ENCODE results near the gene PTH1R.
A peak's percentile ranks its signal among the peaks of the same experiment; 100 is the strongest.

The PTH1R gene

DNA sequence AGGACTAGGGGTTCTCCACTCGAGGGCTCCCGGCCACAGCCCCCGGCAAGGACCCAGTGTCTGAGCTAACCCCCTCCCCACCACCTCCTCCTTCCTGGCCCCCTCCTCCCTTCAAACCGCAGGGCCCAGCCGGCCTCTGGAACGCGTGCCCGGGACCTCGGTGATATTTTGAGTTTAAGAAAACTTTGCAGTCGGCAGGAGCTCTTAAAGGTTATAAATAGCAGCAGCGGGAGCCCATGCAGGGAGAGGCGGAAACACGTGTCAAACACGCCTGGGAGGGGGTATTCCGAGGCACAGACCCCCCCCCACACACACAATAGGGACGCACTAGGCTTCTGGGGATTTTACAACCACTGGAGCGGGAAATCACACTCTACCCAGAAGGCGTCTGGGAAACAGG lies 3.1 kb upstream of the PTH1R start:
- no peak for DNase-seq (ENCODE audit: low read depth)
- no peak overlapping the region for H3K4me3 ChIP-seq (ENCODE audit: control insufficient read depth, low read depth, low read length)
- TF ChIP-seq, protein P1, sequence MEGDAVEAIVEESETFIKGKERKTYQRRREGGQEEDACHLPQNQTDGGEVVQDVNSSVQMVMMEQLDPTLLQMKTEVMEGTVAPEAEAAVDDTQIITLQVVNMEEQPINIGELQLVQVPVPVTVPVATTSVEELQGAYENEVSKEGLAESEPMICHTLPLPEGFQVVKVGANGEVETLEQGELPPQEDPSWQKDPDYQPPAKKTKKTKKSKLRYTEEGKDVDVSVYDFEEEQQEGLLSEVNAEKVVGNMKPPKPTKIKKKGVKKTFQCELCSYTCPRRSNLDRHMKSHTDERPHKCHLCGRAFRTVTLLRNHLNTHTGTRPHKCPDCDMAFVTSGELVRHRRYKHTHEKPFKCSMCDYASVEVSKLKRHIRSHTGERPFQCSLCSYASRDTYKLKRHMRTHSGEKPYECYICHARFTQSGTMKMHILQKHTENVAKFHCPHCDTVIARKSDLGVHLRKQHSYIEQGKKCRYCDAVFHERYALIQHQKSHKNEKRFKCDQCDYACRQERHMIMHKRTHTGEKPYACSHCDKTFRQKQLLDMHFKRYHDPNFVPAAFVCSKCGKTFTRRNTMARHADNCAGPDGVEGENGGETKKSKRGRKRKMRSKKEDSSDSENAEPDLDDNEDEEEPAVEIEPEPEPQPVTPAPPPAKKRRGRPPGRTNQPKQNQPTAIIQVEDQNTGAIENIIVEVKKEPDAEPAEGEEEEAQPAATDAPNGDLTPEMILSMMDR (conservative IDR thresholded peaks at IDR 0.05; ENCODE audit: control insufficient read depth, insufficient read depth, low read depth, low read length): no peak

DNA sequence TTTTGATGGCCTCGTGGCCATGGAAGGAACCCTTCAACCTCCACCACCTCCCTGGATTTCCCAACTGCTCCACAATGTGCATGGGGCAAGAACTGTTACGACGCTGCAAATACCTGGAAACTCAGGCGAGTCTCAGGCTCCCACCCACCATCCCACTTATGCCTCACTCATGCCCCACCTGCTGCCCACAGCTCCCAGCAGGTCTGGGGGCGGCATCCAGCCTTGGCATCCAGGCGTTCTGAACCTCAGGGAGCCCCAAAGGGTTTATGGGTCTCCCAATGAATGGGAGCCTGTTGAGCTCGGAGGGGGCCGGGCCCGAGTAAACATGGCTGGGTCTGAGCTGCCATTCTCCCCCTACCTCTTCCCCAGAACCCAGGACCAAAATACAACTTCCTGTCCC lies 2.0 kb upstream of the PTH1R start:
- no peak for DNase-seq (ENCODE audit: low read depth)
- TF ChIP-seq, protein P1 (conservative IDR thresholded peaks at IDR 0.05; ENCODE audit: control insufficient read depth, insufficient read depth, low read depth, low read length): no peak
- H3K4me3 ChIP-seq (ENCODE audit: control insufficient read depth, low read depth, low read length): no peak overlapping the region

DNA sequence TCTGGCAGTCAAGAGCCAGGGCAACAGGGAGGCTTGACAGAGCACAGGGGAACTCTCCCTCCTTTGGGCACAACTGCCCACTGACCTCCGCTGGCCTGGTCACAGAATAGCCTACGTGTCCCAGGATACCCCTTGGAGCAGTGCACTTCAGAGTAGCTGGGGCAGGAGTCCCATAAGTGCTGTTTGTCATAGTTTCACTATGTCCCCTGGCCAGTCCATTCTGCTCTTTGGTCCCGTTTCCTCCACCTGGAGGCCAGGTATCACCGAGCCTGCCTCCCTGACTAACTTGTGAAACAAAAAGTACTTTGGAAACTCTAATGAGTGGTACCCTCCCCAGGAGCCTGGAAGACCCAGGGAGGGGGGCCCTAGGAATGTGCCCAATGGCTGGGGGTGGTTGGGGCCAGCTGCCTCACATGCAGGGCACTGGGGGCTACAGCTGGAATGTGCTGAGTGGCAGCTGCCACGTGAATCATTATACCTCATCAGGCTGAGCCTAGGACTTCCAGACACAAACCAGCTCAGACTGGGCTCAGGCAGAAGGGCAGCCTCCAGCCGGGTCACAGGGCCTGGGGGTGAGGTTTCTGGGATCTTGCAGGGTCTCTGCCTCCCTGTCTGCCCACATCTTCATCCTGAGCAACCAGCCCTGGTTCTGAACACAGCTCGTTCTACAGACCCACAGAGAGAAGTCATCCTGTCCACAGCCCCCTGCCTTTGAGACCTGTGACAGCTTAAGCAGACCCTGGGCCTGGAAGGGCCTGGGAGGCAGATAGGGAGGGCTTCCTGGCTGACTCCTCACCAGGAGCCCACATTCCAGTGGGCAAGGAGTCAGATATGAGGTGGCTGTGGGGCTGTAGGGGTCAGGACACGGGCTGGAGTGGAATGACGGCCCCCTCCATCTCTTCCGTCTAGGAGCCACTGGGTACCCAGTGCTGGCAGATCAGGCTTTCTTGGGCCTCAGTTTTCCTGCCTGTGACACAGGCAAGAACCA lies 914 bp upstream of the PTH1R start:
- DNase-seq (ENCODE audit: low read depth): no peak
- no peak overlapping the region for H3K4me3 ChIP-seq (ENCODE audit: control insufficient read depth, low read depth, low read length)
- TF ChIP-seq, protein P1 (conservative IDR thresholded peaks at IDR 0.05; ENCODE audit: control insufficient read depth, insufficient read depth, low read depth, low read length): no peak

DNA sequence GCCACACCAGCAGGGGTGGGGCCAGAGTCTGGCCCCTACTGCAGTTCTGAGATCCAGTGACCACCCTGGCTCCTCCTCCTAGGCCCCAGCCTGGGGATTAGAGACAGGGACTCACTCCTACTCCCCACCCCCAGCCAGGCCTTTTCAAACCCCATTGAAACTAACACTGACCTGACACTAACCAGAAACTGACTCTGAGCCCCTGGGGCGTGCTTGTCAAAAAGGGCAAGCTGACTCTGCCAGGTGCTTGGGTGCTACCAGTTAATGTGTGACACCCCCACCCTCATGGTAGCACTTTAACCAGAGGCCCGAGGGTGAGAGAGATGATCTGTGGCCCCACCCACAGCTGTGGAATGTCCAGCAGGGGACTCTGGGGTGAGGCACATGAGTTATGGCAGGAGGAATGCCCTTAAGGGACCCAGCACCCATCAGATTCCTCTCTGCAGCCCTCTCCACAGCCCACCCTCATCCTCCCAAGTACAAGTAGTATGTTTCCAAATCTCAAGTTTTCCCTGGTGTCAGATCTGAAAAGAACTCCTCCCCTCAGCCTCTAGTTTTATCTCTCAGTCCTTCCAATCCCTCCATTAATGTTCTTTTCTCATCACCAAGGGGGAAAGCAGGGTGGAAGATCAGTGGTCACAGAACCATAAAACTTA lies 1.4 kb downstream of the PTH1R start:
- no peak for DNase-seq (ENCODE audit: low read depth)
- TF ChIP-seq, protein P1 (conservative IDR thresholded peaks at IDR 0.05; ENCODE audit: control insufficient read depth, insufficient read depth, low read depth, low read length): no peak
- no peak overlapping the region for H3K4me3 ChIP-seq (ENCODE audit: control insufficient read depth, low read depth, low read length)

DNA sequence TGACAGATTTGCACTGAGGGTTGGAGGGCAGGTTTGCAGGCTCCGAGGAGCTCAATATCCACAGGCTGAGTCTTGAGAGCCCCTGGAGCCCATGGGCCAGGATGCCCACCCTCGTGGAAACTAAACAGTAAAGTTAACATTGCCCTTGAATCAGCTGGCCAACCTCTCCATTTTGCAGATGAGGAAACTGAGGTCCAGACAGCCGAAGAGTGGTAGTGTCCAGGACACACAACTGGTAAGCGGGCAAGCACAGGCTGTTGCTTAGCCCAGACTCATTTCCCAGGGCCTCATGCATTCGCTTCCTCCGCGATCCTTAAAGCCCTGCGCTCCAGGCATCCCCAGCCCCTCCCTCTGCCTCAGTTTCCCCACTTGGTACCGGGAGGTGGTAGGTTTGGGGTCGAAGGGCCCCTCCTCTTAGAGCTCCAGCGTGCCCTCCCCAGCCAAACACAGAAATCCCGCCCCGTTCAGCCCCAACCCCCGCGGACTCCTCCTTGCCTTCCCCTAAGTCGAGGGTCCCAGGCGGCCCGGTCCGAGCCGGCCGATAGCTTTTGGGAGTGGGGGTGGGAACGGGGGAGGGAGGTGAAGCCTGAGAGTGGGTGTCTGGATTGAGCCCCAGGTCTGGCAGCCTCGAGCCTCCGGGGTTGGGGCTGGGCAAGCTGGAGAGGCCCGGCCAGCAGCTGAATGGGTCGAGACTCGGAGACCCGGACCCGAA lies 3.5 kb downstream of the PTH1R start:
- DNase-seq (ENCODE audit: low read depth): no peak
- TF ChIP-seq, protein P1 (conservative IDR thresholded peaks at IDR 0.05; ENCODE audit: control insufficient read depth, insufficient read depth, low read depth, low read length): no peak
- no peak overlapping the region for H3K4me3 ChIP-seq (ENCODE audit: control insufficient read depth, low read depth, low read length)

DNA sequence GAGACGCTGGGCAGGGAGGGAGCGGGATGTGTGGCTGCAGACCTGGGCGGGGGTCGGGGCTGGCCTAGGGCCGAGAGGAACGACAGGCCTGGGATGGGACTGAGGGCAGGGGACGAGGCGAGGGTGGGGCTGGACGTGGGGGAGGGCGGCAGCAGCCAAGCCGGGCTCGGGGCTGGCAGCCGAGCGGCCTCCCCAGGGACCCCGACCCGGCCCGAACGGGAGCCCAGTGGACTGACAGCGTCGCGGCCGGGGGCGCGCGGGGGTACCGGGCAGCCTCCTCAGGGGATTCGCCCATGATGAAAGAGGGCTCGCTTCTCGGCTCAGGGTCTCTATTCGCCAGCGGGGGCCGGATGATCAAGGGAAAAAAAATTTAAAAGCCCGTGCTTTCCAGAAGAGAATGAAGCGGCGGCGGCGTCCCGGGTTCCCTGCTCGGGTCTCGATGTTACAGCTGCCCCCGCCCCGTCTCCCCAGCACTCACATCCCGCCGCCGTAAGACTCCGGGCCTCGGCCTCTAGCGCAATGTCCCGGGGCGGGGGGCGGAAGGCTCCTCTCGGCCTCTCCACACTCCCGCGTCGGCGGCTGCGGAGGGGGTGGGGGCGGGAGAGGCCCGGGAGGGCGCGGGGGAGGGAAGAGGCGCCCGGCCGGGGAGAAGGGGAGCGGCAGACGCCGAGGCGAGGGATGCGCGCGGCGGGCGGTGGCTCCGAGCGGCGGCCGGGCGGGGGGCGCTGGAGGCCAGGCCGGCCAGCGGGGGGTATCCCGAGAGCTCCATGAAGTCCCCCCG lies 4.3 kb downstream of the PTH1R start:
- no peak for DNase-seq (ENCODE audit: low read depth)
- TF ChIP-seq, protein P1 (conservative IDR thresholded peaks at IDR 0.05; ENCODE audit: control insufficient read depth, insufficient read depth, low read depth, low read length): no peak
- H3K4me3 ChIP-seq (ENCODE audit: control insufficient read depth, low read depth, low read length): peak overlapping the region; percentile 9

Data from fibroblast of mammary gland (primary cell).